Uterus (tissue), 2 donors: ENCODE results near the gene PSD.

ENCODE experiments used
- POLR2A ChIP-seq, 2 donors: fragments of 450-650 bp; IDR thresholded peaks; one replicate each; pipeline ENCODE4 v1.6.1; 2016; ENCODE audit warnings: antibody characterized with exemption in 2 of 2, mild to moderate bottlenecking in 1 of 2, moderate library complexity in 1 of 2
- TF ChIP-seq, protein P1 (sequence below), 4 experiments: fragments of 200-600 bp in 2 of 4; fragments of 450-650 bp in 2 of 4; sonication (generic) in 2 of 4; IDR thresholded peaks; one replicate each; pipeline ENCODE4 v1.5.1; 2016 to 2019; ENCODE audit warnings: antibody characterized with exemption in 4 of 4, mild to moderate bottlenecking in 2 of 4, moderate library complexity in 1 of 4

DNA sequence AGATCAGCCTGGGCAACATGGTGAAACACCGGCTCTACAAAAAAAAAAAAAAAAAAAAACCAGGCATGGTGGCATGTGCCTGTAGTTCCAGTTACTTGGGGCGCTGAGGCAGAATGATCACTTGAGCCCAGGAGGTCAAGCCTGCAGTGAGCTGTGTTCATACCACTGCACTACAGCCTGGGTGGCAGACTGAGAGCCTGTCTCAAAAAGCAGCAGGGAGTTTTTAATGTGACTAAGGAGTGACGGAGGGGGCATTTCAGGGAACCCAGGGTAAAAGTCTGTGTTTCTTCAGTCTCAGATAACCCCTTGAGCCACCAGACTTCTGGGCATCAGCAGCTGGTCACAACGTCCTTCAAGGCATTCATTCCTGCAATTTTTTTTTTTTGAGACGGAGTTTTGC, 34.9 kb upstream of the PSD start:
- no peak for TF ChIP-seq POLR2A (IDR thresholded peaks at IDR 0.05)
- TF ChIP-seq, protein P1, sequence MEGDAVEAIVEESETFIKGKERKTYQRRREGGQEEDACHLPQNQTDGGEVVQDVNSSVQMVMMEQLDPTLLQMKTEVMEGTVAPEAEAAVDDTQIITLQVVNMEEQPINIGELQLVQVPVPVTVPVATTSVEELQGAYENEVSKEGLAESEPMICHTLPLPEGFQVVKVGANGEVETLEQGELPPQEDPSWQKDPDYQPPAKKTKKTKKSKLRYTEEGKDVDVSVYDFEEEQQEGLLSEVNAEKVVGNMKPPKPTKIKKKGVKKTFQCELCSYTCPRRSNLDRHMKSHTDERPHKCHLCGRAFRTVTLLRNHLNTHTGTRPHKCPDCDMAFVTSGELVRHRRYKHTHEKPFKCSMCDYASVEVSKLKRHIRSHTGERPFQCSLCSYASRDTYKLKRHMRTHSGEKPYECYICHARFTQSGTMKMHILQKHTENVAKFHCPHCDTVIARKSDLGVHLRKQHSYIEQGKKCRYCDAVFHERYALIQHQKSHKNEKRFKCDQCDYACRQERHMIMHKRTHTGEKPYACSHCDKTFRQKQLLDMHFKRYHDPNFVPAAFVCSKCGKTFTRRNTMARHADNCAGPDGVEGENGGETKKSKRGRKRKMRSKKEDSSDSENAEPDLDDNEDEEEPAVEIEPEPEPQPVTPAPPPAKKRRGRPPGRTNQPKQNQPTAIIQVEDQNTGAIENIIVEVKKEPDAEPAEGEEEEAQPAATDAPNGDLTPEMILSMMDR (IDR thresholded peaks at IDR 0.05): no peak
